Spleen (tissue), 13 donors: ENCODE results near the gene SMAP2. TPM values are rescaled to one million over a fixed set of nuclear protein-coding genes. Genes with fewer than 3 reads are reported as not detected.
"Not testable (repeated sequence)": the region's sequence is repeated elsewhere in the genome, so short reads cannot be mapped to it uniquely, and the experiment has no call there.

Experiments
- DNase-seq: peaks from one replicate; pipeline ENCODE4 v3.0.0-alpha.2; 2020
- H3K27ac ChIP-seq, 8 donors: fragments of 200-600 bp; sonication (generic) in 7 of 8; 1 replicate in 4 of 8; 2 replicates in 4 of 8; pipeline versions ENCODE4 v1.5.0 to v1.8.0; 2016 to 2021; ENCODE audit warnings: inconsistent platforms in 4 of 8, mild to moderate bottlenecking in 4 of 8, moderate library complexity in 1 of 8
- H3K27me3 ChIP-seq, 7 donors: fragments of 200-600 bp; sonication (generic) in 6 of 7; replicated peaks in 1 of 7; 1 replicate in 4 of 7; 2 replicates in 3 of 7; pipeline versions ENCODE4 v1.5.0 to v1.8.0; 2016 to 2021; ENCODE audit warnings: inconsistent platforms in 3 of 7, mild to moderate bottlenecking in 1 of 7
- H3K36me3 ChIP-seq, 6 donors: fragments of 200-600 bp; sonication (generic) in 5 of 6; 1 replicate in 4 of 6; 2 replicates in 2 of 6; pipeline versions ENCODE4 v1.5.0 to v1.8.0; 2016 to 2021; ENCODE audit warnings: inconsistent platforms in 2 of 6
- H3K4me1 ChIP-seq, 6 donors: fragments of 200-600 bp; sonication (generic) in 5 of 6; 1 replicate in 3 of 6; 2 replicates in 3 of 6; pipeline versions ENCODE4 v1.5.0 to v1.8.0; 2016 to 2021; ENCODE audit warnings: inconsistent platforms in 3 of 6
- H3K4me3 ChIP-seq, 8 donors: fragments of 200-600 bp; sonication (generic) in 7 of 8; 1 replicate in 4 of 8; 2 replicates in 4 of 8; pipeline versions ENCODE4 v1.5.0 to v1.8.0; 2016 to 2021; ENCODE audit warnings: inconsistent platforms in 4 of 8, mild to moderate bottlenecking in 4 of 8, moderate library complexity in 2 of 8
- H3K9me3 ChIP-seq, 8 donors: fragments of 200-600 bp; sonication (generic) in 7 of 8; 1 replicate in 4 of 8; 2 replicates in 4 of 8; pipeline versions ENCODE4 v1.5.0 to v1.8.0; 2016 to 2021; ENCODE audit warnings: inconsistent platforms in 4 of 8
- POLR2A ChIP-seq, 3 donors: fragments of 450-650 bp; IDR thresholded peaks; one replicate each; pipeline ENCODE4 v1.5.1; 2017; ENCODE audit warnings: antibody characterized with exemption in 3 of 3, mild to moderate bottlenecking in 1 of 3
- POLR2AphosphoS5 ChIP-seq, 3 donors: sonication (generic); formaldehyde crosslinking; IDR thresholded peaks; one replicate each; pipeline ENCODE4 v1.5.1; 2017; ENCODE audit warnings: antibody characterized with exemption in 3 of 3
- WGBS, 5 donors: extraction: QIAGEN DNeasy Blood & Tissue Kit in 3 of 5; methylation state at CpG; one replicate each; pipeline versions ENCODE4 v1.1.5 to v1.1.7; 2013 to 2018; 5-methylcytosine and 5-hydroxymethylcytosine counted together
- intact Hi-C: fragments of 100-400 bp; cut with DNase I; formaldehyde crosslinking; loops from one replicate; pipeline ENCODE4 v1.15.0; 2023; ENCODE audit warnings: low total_unique reads
- long read RNA-seq, 2 donors: transcript quantifications; one replicate each; lab custom pipeline, GENCODE V29; 2026
- polyA plus RNA-seq, 3 donors: library from polyadenylated mRNA; stranded (reverse); fragments of 200-250 nt; gene quantifications; one replicate each; pipeline ENCODE4 v1.2.1, GENCODE V29; 2013
- total RNA-seq, 7 donors: library from RNA; depleted of rRNA in 3 of 7; stranded (reverse); fragments of >200 nt in 3 of 7; fragmentation: NEBNext Ultra II Directional in 4 of 7; extraction: Animal tissue kit (Norgen Biotek cat#: 25700) in 4 of 7; gene quantifications; one replicate each; pipeline versions ENCODE4 v1.1.0 to v1.2.1, GENCODE V29; 2016 to 2021
- TF ChIP-seq, protein P1 (sequence below), 11 experiments: fragments of 200-600 bp in 7 of 11; fragments of 450-650 bp in 4 of 11; sonication (generic) in 4 of 11; IDR thresholded peaks in 8 of 11; conservative IDR thresholded peaks in 3 of 11; 1 replicate in 7 of 11; 2 replicates in 4 of 11; pipeline versions ENCODE4 v1.4.0 to v1.8.0; 2016 to 2021; ENCODE audit warnings: antibody characterized with exemption in 11 of 11, inconsistent platforms in 4 of 11, mild to moderate bottlenecking in 1 of 11
- donor health status: healthy with polysubstance abuse.
- donor health status: DM: no; HTN: no; CAD: no; lungs with moderate emphysema.
- donor health status: DM: no; HTN: no; CAD: no.
- donor health status: Bipolar disorder and iron deficiency.
- donor health status: healthy.
- donor health status: DM: no; HTN: no; CAD: no.
- donor health status: DM: yes; HTN: yes; CAD: no.

The SMAP2 gene
- 100 to 1,000 TPM; 120 to 435 (median 252) TPM for total RNA-seq
- 100 to 1,000 TPM; 135 to 196 (median 148) TPM for polyA plus RNA-seq
- long read RNA-seq, donor 1, transcript SMAP2-202 (10 exons, 2,939 nt): major isoform, 10 of 22 reads
- long read RNA-seq, donor 1, partial matches to known transcripts: 11 of 22 reads
- long read RNA-seq, donor 1, other reads (novel, unspliced or antisense): 0 of 22 reads
- long read RNA-seq, donor 2, transcript SMAP2-202 (10 exons, 2,939 nt): major isoform, 6 of 26 reads
- long read RNA-seq, donor 2, partial matches to known transcripts: 20 of 26 reads
- long read RNA-seq, donor 2, other reads (novel, unspliced or antisense): 0 of 26 reads

DNA sequence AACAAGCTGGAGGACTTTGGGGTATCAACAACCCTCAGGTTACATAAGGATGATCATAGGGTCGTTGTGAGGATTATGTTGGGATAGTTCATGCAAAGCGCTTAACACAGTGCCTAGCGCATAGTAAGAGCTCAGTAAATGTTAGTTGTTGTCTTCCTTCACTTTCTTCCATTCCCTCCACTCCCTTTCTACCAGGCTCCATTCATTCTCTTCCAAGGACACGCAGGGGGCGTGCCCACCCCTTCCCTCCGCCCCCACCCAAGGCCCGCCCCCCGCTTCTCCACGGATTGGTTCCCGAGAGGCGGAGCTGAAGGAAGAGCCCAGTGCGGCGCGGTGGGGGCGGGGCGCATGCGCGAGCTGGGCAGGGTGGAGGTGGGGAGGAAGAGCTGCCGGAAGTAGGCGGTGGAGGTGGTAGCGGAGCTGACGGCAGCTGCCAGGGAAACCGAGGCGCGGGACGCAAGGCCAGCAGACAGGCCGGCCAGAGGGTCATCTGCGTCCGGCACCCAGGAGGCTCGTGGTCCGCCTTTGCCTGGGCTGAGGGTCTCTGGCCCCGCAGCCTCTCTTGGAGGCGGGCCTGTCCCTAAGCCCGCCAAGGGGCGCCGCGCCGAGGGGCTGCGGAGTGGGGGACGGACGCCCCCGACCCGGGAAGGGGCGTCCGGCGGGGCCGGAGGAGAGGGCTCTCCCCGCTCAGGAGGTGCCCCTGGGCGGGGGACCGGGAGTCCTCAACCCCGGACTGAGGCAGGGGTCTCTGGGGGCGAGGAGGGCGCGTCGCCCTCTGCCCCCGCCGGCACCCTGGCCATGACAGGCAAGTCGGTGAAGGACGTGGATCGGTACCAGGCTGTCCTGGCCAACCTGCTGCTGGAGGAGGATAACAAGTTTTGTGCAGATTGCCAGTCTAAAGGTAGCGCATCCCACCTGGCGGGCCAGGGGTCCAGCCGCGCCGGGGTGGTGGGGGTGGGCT lies at the start of gene SMAP2:
TSS of gene SMAP2 (plus strand) at position 405 of the 961 bp plus-strand sequence. CDS start at position 799, 394 bp downstream.
- peaks cover 20 to 49% (median 38%) of the 10 kb centered on the region in 6 donors for H3K4me1 ChIP-seq
- TF ChIP-seq POLR2AphosphoS5 (IDR thresholded peaks at IDR 0.05): peak; percentile 99 to 100 (median 99)
- TF ChIP-seq, protein P1, sequence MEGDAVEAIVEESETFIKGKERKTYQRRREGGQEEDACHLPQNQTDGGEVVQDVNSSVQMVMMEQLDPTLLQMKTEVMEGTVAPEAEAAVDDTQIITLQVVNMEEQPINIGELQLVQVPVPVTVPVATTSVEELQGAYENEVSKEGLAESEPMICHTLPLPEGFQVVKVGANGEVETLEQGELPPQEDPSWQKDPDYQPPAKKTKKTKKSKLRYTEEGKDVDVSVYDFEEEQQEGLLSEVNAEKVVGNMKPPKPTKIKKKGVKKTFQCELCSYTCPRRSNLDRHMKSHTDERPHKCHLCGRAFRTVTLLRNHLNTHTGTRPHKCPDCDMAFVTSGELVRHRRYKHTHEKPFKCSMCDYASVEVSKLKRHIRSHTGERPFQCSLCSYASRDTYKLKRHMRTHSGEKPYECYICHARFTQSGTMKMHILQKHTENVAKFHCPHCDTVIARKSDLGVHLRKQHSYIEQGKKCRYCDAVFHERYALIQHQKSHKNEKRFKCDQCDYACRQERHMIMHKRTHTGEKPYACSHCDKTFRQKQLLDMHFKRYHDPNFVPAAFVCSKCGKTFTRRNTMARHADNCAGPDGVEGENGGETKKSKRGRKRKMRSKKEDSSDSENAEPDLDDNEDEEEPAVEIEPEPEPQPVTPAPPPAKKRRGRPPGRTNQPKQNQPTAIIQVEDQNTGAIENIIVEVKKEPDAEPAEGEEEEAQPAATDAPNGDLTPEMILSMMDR (IDR thresholded peaks at IDR 0.05 in 8 of 11, conservative IDR thresholded peaks at IDR 0.05 in 3 of 11): peak in 1 of 11 experiments; percentile 31
- TF ChIP-seq POLR2A (IDR thresholded peaks at IDR 0.05): peak; percentile 93 to 96 (median 93)
- H3K9me3 ChIP-seq: no peaks in the 10 kb centered on the region
- peak; percentile 99 for DNase-seq
- peak within 1 kb of the TSS; percentile 73 to 97 (median 95) for H3K4me3 ChIP-seq
- 1 to 2% (median 1%) methylated on average over 31 to 65 of the region's 65 CpGs for WGBS, 5 donors
- intact Hi-C loops: no loop called here
- peak within 1 kb of the TSS; percentile 93 to 100 (median 100) for H3K27ac ChIP-seq
- peaks cover 0 to 29% (median 3%) of the 10 kb centered on the region in 6 donors for H3K36me3 ChIP-seq
- H3K27me3 ChIP-seq: no peaks in the 10 kb centered on the region

- H3K27me3 ChIP-seq, H3K9me3 ChIP-seq, H3K4me3 ChIP-seq, H3K36me3 ChIP-seq, DNase-seq, H3K4me1 ChIP-seq, intact Hi-C loops, H3K27ac ChIP-seq: not testable (repeated sequence)
- WGBS, 5 donors: 68 to 96% (median 89%) methylated on average over 1 of the region's 1 CpG
These were observed 42.1 kb upstream of the SMAP2 start for GRCh38 chr1:40331403-40331802.

DNA sequence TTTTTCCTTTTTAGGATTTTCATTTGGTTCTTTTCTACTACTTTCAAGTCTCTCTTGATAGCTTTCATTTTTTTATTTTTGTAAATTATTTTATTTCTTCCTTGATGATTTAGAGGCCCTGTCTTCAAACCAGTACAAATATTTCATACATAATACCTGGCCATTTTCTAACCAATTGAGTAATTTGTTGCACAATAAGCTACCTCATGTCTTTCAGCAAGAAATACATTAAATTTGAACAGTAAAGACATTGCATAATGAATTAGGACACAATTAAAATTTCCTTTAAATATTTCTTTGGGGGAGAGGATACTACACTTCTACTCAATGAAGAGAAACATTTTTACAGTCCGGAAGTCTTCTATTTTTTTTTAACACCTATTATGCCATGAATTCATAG lies 40.8 kb upstream of the SMAP2 start:
- H3K27me3 ChIP-seq: no peaks in the 10 kb centered on the region
- DNase-seq: no peak
- H3K4me1 ChIP-seq: no peaks in the 10 kb centered on the region
- H3K36me3 ChIP-seq: no peaks in the 10 kb centered on the region
- WGBS, 5 donors: 80 to 97% (median 88%) methylated on average over 1 of the region's 1 CpG
- H3K4me3 ChIP-seq: no peak overlapping the region
- TF ChIP-seq, protein P1 (IDR thresholded peaks at IDR 0.05 in 8 of 11, conservative IDR thresholded peaks at IDR 0.05 in 3 of 11): no peak
- TF ChIP-seq POLR2A (IDR thresholded peaks at IDR 0.05) (no peak), POLR2AphosphoS5 (IDR thresholded peaks at IDR 0.05) (no peak)
- intact Hi-C loops: no loop called here
- no peak overlapping the region for H3K27ac ChIP-seq
- peaks cover 0 to 8% (median 0%) of the 10 kb centered on the region in 8 donors for H3K9me3 ChIP-seq

GRCh38 chr1:40337443-40337842 lies 36.1 kb upstream of the SMAP2 start:
- H3K27ac ChIP-seq: no peak overlapping the region
- intact Hi-C loops: loop anchor here (5.0 kb wide), 1 partner anchor 185 kb away; no protein-coding TSS in a partner anchor
- TF ChIP-seq POLR2A (IDR thresholded peaks at IDR 0.05): no peak
- TF ChIP-seq POLR2AphosphoS5 (IDR thresholded peaks at IDR 0.05): no peak
- TF ChIP-seq, protein P1 (IDR thresholded peaks at IDR 0.05 in 8 of 11, conservative IDR thresholded peaks at IDR 0.05 in 3 of 11): no peak

More at GRCh38 chr1:40337443-40337842, 36.1 kb upstream of the SMAP2 start:
- peaks cover 7 to 44% (median 38%) of the 10 kb centered on the region in 6 donors for H3K4me1 ChIP-seq
- H3K36me3 ChIP-seq: no peaks in the 10 kb centered on the region
- H3K27me3 ChIP-seq: no peaks in the 10 kb centered on the region
- H3K9me3 ChIP-seq: no peaks in the 10 kb centered on the region
- no peak for DNase-seq
- H3K4me3 ChIP-seq: no peak overlapping the region
- WGBS, 5 donors: 84 to 93% (median 89%) methylated on average over 8 of the region's 8 CpGs
